HG02840 (cell line): ENCODE data around the gene RELN.
"Not testable (repeated sequence)": the region's sequence is repeated elsewhere in the genome, so short reads cannot be mapped to it uniquely, and the experiment has no call there.

Source experiments
- ATAC-seq: cut with Tn5 transposase; IDR thresholded peaks from one replicate; pipeline ENCODE4 v1.9.1; 2021; ENCODE audit warnings: mild to moderate bottlenecking, moderate library complexity, moderate number of reproducible peaks; ENCODE audit not compliant: unreplicated experiment, low FRiP score

Gene RELN

DNA sequence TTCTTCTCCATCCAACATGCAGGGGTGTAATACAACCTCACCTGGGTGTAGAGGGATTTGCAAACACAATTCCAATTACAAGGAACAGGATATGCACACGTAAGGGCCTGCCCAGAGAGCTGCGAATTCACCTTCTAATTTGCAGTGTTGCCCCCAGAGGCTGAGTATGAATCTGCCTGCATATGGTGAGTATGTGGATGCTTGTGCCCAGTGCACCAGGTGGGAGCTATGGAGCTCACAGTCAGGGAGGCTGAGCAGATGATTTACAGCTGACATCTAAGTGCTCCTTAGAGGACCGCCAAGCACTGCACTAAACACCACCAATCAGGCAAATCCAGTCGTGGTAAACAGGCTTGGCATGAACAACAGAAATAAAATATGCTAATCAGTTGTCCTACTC lies 132.0 kb downstream of the RELN start:
- no peak for ATAC-seq

DNA sequence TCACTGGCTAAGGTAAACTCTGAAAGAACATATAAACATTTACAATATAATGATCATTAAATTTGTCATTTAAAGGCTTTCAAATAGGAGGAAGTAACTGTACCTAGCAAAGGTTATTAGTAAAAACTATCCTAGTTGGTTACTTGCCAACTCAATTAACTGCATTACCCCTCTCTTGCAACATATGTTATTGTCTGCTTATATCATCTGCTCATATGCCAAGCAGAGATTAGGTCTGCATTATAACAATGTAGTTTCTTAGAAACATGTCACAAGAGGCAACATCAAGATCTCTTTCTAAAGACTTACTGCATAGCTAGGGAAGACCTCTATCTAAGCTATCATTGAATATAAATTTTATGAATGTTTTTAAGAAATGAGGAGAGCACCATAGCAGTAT lies 132.5 kb downstream of the RELN start:
- ATAC-seq = no peak

DNA sequence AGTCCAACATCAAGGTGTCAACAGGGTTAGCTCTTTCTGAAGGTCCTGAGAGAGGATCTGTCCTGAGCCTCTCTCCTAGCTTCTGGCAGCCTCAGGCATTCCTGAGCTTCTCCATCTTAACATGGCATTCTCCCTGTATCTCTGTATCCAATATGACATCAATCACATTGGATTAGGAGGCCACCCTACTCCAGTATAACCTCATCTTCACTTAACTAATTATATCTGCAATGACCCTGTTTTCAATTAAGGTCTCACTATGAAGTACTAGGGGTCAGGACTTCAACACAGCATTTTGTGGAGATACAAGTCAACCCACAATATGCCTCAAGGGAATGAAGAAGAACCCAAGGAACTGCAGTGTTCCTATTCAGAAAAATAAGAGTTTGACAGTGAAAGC lies 133.8 kb downstream of the RELN start:
- ATAC-seq = no peak

DNA sequence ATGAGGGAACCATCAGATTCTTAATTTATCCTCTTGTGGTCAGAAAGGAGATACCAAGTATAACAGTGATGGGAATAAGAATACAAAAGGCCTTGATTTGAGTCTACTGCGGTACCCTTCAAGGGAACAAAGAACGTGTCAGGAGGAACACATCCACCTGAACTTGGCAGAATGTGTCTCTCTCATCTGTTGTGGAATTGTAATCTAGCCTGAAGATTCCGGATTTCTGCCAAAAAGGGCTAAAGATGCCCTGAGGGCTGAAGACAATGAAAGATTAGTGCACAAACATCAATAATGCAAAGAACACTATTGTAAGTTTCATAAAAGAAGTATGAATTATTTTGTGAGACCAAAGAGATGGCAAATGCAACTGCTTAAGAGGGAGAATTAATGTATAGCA lies 134.8 kb downstream of the RELN start:
- no peak for ATAC-seq

DNA sequence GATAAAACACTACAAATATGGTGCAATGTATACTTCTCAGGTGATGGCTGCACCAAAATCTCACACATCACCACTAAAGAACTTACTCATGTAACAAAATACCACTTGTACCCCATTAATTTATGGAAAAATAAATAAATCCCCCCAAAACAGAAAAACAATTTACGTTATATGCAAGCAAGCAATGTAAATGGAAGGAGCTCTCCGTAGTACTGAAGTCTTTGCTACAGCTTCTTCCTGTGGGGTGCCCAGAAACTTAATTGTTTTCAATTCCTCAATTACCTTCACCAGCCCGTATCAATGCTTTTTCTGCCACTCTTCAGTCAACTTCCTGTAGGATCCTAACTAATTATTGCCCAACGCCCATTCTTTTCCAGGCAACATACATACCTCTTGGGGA lies 138.1 kb downstream of the RELN start:
- ATAC-seq = no peak

DNA sequence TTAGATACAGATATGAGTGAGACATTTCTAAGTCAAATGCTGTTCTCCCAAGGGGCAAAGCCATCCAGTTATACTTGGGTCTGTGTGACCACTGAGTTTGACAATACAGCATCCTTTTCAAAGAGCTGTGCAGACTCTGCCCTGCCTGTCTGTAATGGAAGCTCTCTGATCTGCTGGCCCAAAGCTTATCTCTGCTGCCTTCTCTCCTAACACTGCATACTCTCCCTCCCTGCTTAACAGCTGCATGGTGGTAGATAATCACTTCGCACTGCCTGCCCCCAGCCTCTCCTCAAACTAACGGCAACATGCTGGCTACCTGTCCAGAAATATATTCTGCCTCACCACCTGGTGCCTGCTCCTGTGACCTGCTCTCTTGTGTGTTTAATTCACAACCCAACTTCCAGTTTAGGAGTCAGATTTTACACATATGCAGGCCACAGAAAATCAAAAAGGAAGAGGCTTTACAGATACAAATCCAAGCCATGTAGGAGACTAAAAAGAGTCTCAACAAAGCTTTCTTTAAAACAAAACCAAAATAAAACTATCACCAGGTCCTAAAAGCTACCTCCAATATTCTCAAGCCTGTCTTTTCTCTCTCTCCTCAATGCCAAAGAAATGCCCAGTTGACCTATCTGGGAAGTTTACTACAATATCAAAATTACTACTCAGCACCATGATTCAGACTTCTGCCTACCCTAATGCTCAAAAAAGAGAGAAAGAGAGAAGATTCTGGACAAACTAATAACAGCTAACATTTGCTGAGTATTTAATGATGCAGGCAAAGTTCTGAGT lies 145.6 kb downstream of the RELN start:
- no peak for ATAC-seq

DNA sequence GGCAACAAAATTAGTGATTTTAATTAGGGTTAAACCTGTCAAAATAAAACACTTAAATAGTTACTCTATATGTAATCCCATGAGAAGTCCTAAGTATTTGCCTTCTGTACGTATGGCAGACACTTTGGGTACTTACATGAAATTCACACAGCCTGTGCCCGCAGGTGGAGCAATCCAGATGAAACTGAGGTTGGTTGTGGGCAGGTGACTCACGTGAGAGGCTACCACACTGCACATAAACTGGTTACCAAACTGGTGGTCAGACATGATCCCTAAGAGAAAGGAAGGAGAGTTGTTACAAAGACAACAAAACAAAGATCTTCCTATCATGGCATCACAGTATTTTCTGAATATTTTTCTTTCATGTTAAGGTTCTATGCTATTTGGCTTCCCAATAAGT lies 156.1 kb downstream of the RELN start:
- ATAC-seq = no peak

DNA sequence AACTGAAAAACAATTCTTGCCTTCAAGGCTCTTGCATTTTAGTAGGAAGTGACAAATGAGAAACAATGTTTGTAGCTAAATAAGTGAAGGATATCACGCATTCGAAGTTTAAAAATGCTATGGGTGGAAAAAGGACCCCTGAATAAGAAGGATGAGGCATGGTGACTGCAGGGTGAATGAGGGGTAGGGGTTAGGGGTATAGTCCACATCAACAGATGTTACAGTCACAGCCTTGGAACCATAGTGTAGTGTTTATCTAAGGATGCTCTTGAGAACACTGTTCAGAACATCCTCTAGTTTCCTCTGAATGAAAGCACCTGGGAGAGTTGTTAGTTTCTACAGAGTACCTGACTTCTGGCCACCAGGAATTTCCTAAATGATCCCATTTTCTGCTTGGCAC lies 157.0 kb downstream of the RELN start:
- no peak for ATAC-seq

DNA sequence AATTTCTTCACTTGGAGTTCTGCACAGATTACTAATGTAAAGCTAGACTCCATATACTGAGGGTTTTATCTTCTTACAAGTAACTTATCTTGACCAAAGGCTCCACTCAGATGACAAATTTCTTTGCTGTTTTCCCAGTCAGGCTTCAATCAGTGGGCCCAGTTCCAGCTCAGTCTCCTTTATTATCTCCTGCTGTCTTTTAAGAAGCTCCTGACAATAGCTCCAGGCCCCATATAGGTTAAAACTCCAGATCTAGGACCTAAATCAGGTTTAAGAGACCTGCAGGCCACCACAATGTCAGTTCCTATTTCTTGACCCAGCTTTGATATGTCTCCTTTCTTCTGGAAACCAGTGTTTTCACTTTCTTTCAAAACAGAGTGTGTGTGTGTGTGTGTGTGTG lies 165.2 kb downstream of the RELN start:
- ATAC-seq = no peak

DNA sequence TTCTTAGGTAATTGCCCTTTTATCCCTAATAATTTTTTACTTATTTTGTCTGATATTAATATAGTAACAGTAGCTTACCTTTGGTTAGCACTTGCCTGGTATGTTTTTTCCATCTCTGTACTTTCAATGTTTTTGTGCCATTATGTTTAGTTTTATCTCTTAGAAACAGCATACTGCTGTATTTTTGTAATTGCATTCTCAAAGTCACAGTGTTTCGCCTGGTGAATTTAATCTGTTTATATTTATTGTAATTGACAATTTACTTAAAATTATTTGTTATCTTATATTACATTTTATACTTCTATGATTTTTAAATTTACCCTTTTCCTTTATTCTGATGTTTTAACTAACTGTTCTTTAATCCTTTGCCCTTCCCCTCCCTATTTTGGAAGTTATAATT lies 166.4 kb downstream of the RELN start:
- ATAC-seq = no peak

DNA sequence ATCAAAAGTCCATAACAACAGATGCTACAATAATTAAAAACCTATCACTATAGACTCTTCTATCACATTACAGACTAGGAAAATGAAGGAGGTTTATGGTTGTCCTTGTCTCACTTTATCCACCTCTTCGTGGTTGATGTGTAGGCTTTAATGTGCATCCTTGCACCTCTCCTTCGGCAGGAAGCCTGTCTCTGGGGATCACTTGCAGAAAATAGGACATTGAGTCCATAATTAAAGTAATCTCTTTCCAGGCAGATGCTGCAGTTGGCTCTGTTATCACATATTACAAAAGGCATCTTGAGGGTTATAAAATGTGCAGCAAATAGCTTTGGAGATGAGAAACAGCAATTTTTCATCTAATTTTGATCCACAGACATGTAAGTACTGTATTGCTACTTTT lies 168.4 kb downstream of the RELN start:
- ATAC-seq = no peak

DNA sequence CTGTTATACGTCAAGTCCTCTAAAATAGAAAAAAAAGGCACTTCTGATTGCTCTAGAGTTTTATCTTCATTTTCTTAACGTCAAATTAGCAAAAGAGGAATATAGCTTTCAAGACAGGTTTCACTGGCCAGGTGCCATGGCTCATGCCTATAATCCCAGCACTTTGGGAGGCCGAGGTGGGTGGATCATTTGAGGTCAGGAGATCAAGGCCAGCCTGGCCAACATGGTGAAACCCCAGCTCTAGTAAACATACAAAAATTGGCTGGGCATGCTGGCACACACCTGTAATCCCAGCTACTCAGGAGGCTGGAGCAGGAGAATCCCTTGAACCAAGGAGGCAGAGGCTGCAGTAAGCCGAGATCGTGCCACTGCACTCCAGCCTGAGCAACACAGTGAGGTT lies 173.5 kb downstream of the RELN start:
- not testable (repeated sequence) for ATAC-seq

DNA sequence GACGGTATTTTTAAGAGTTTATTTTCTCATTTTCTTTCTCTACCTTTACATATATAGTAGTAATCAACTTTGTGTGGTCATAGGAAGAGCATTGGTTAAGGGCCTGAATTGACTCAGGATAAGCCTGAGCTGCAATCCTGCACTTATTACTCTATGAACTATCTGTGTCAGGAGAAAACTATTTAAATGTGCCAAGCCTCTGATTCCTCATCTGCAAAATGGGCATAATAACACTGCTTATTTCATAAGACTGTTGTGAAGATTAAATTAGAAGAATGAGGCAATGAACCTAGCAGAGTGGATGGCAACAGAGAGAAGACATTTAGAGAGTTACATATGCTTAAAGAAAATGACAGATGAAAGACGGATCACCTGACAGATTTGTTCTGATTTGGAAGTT lies 175.5 kb downstream of the RELN start:
- ATAC-seq = no peak

DNA sequence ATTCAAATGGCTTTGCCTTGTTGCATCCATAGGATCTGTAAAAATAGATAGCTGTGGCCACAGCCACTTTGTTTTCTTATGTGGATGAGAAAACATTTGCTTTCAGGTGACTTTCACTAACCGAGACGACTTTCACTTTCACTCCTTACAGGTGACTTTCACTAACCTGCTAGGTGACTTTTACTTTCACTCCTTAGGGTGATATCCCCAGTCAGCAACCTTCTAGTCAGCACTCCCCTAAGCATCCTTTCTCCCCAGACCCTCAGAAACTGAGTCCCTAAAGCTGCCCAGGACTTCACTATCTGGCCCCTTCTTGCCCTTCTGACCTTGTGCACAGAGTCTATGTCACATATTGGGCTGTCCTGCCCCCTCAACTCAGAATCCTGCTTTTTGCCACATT lies 177.5 kb downstream of the RELN start:
- peak; percentile 54 for ATAC-seq

DNA sequence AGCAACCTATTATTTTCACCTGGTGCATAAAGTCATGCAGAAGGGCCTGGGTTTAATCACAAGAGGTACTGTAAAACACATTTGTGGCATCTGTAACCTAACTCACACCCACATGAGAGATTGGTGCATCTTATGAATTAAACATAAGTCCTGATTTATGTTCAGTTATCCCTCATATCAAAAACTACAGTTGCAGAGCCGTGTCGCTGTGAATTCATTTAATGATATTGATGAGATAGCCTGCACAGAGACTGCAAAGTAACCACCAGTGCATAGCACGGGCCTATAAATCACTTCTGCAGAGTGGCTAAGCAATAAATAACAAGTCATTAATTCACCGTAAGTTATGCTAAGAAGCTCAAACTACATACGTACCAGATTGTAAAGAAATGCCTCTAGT lies 178.2 kb downstream of the RELN start:
- ATAC-seq = no peak

DNA sequence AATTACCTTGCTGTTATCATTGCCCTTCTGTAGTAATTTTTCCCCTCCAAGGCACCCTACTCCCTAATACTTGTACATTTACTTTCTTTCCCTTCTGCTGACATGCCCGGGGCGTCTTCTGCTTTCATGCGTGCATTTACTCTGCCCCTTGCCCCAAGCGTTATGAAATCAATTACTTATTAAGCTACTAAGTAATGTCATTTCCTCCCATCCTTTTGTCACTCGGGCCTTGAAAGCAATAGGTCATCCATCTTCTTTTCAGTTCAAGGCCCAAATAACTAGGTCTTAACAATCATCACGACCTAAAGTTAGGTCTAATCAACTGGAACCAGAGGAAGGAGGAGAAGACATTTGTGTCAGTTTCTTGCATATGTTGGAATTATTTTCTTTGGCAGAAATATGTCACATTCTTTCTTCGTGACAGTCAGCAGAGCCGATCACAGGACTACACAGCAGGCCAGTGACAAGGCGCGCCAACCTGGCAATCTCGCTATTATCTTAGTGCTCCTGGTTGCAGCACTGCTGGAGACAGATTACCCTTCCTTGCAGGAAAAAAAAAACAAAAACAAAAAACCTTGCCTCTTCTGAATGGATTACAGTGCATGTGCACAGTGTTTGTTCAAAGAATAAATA lies 179.2 kb downstream of the RELN start:
- ATAC-seq = no peak

DNA sequence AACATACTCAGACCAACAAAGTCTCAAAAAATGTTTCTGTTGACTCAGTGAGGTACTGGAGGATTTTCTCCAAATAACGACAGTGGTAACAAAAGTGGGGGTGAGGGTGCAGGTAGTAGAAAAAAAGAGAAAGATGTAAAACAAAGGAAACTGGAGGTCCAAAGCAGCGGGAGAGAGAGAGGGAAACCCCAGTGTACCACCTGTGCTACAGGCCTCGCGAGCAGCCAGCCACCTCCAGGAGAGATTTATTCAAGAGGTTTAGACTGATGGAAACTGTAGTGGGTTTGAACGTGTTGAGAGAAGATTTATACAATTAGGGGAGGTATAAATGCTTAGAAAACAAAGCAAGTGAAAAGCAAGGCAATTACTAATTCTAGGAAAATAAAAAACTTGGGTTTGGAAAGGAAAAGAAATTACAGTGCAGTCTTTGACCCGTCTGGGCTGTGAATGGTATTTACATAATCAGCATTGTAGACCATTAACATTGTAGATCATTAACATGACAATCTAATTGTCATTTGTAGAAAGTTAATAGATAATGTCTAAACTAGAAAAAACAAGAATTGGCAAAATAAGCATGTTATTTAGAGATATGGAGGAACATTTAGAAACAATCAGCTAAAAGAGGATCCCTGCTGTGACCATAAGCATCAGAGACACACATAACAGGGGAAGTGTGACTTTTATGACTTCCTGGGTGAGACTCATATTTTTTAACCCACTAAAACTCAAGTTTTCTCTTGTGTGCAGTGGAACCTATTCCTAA lies 180.0 kb downstream of the RELN start:
- ATAC-seq = no peak

DNA sequence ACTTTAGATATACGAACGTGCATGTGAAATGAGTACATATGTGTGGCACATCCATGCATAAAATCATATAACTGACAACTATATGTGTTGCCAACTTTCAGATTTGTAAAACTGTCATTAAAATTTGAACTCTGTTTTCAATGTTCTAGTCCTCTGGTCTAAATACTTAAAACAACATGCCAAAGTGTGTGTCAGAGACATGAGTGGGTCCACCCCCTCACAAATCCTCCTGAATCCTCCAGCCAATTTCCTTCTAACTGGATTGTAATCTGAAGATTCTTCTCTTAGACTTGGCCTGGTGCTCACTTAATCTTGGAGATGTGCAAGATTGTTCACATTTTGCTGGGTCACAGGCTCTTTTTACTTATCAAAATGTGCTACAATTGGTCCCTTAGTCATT lies 184.1 kb downstream of the RELN start:
- ATAC-seq = no peak

DNA sequence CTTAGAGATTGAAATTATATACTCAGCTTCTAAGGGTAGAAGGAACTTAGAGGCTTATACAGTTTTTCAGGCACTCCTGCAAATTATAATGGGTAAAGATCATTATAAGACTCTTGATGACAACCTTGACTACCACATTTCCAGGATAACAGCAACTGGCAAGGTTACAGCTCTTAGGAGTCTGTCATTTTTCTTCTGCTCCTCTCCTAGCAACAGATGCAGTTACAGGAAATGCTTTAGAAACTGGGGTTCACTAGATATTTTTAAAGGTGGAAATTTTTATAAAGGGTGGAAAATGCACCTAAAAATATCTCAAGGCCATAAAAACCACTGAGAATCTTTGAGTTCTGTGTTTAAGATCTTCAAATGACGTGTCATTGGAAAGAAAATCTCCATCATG lies 185.8 kb downstream of the RELN start:
- no peak for ATAC-seq

DNA sequence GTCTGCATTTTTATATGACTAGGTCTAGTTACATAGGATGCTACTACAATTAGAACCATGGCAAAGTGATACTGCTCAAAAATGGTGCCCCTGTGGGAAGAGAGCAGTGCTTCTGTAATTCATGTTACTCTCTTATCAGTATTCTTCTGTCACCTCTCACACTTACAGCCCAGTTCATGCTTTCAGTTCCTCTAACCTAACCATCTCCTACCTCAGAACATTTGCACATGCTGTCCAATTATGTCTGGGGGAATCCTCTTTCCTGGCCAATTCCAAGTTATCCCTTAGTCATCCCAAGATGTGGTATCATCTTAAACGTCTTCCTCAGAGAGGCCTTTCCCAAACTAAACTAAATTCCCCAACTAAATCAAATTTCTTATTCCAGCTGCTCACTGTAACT lies 190.2 kb downstream of the RELN start:
- no peak for ATAC-seq

DNA sequence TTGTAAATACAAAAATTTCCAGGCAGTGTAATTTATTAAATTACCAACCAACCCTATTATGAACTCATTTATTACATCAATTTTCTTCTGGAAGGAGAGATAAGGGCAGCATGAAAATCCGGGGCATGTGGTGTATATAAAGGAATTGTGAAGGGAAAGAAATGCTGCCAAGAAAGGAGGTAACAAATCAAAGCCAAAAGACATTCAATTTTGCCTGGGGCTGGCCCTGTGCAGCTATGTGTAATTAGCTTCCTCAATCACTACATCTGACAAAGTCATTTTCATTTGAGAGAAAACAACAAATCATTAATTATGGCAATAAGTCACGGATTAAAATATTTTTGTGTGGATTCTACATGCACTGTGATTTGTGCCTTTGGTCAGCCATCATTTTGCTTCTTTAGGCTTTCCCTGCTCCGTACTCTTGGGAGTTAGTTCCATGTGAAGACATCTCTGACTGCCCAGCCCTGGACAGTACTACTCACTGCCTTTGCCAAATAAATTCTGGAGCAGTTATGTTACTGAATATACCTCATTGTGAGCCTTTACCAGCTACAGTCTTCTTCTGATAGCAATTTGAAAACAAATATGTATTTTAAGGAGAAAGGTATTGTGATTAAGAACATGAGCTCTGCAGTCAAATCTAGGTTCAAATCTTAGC lies 191.7 kb downstream of the RELN start:
- ATAC-seq = no peak
